PC-3 (cell line): ENCODE data around the gene MYO5A.

ENCODE experiments used
- CTCF ChIP-seq: fragments of 300-600 bp; sonication (generic); conservative IDR thresholded peaks from 2 replicates; pipeline ENCODE4 v1.5.1; 2017; ENCODE audit warnings: antibody characterized with exemption, low read depth, mild to moderate bottlenecking, low read length
- EZH2 ChIP-seq: fragments of 300-600 bp; sonication (generic); IDR thresholded peaks from one replicate; pipeline ENCODE4 v1.6.1; 2017; ENCODE audit warnings: antibody characterized with exemption, mild to moderate bottlenecking, low read length; ENCODE audit not compliant: unreplicated experiment
- EZH2phosphoT487 ChIP-seq: fragments of 300-600 bp; sonication (generic); IDR thresholded peaks from 2 replicates; pipeline ENCODE4 v1.6.1; 2018; ENCODE audit warnings: mild to moderate bottlenecking, antibody characterized with exemption, low read length, borderline replicate concordance

- peak; percentile 28; the same call in 1 of the 2 replicates for TF ChIP-seq CTCF
- TF ChIP-seq EZH2 = no peak
- no peak for TF ChIP-seq EZH2phosphoT487
These were observed 192.2 kb downstream of the MYO5A start for GRCh38 chr15:52336529-52336928.
